Liver (tissue), 3 donors: ENCODE results near the gene NOP58.

Experiments
- CTCF ChIP-seq: fragments of 150-350 bp; IDR thresholded peaks from 2 replicates; pipeline ENCODE4 v1.5.1; 2017; ENCODE audit warnings: improper control_type of control experiment, low read depth, low read length; ENCODE audit not compliant: missing input control
- EGR1 ChIP-seq, 2 donors: IDR thresholded peaks; 2 replicates each; pipeline ENCODE4 v1.6.1; 2016 to 2018; ENCODE audit warnings: antibody characterized with exemption in 2 of 2, low read depth in 2 of 2
- FOXA2 ChIP-seq: IDR thresholded peaks from 2 replicates; pipeline ENCODE4 v1.6.1; 2016; ENCODE audit warnings: antibody characterized with exemption
- GABPA ChIP-seq, 2 donors: IDR thresholded peaks in 1 of 2; conservative IDR thresholded peaks in 1 of 2; 2 replicates each; pipeline ENCODE4 v1.6.1; 2016; ENCODE audit warnings: antibody characterized with exemption in 2 of 2, mild to moderate bottlenecking in 1 of 2, moderate library complexity in 1 of 2
- HNF4A ChIP-seq, 2 donors: conservative IDR thresholded peaks; 2 replicates each; pipeline ENCODE4 v1.6.1; 2016; ENCODE audit warnings: antibody characterized with exemption in 2 of 2, mild to moderate bottlenecking in 2 of 2
- NR2F2 ChIP-seq: IDR thresholded peaks from 2 replicates; pipeline ENCODE4 v1.6.1; 2016; ENCODE audit warnings: antibody characterized with exemption
- RAD21 ChIP-seq, 2 donors: IDR thresholded peaks; 2 replicates each; pipeline ENCODE4 v1.6.1; 2016; ENCODE audit warnings: antibody characterized with exemption in 2 of 2, mild to moderate bottlenecking in 2 of 2
- REST ChIP-seq: IDR thresholded peaks from 2 replicates; pipeline ENCODE4 v1.6.1; 2016; ENCODE audit warnings: antibody characterized with exemption, mild to moderate bottlenecking
- TAF1 ChIP-seq: conservative IDR thresholded peaks from 2 replicates; pipeline ENCODE4 v1.6.1; 2016; ENCODE audit warnings: antibody characterized with exemption, mild to moderate bottlenecking
- TF ChIP-seq, protein P1 (sequence below): IDR thresholded peaks from 2 replicates; pipeline ENCODE4 v1.6.1; 2016; ENCODE audit warnings: antibody characterized with exemption
- TF ChIP-seq, protein P2 (sequence below): IDR thresholded peaks from 2 replicates; pipeline ENCODE4 v1.6.1; 2016; ENCODE audit warnings: antibody characterized with exemption
- donor health status: healthy.
- donor health status: healthy.

DNA sequence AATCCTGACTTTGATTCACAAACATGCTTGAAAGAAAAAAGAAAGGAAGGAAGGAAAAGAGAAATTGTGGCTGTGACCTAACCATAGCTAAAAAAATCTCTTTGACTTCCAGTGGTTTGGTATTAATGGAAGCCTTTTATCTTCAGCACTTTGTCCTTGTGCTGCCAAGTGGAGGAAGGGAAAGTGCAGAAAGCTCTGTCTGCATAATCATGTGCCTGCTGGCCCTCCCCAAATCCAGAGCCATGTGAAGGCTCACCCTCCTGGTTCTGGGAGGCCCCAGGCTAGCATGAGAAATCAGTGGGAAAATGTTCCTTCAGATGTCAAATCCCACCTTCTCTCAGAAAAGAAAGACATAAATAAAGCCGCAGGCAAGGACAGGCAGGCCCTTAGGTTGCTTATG is 62.3 kb downstream of the NOP58 start:
- TF ChIP-seq, protein P1, sequence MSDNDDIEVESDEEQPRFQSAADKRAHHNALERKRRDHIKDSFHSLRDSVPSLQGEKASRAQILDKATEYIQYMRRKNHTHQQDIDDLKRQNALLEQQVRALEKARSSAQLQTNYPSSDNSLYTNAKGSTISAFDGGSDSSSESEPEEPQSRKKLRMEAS: no peak
- TF ChIP-seq CTCF: no peak
- no peak for TF ChIP-seq GABPA (IDR thresholded peaks at IDR 0.05 in 1 of 2, conservative IDR thresholded peaks at IDR 0.05 in 1 of 2)
- no peak for TF ChIP-seq RAD21 (IDR thresholded peaks at IDR 0.05)
- TF ChIP-seq NR2F2: no peak
- TF ChIP-seq, protein P2, sequence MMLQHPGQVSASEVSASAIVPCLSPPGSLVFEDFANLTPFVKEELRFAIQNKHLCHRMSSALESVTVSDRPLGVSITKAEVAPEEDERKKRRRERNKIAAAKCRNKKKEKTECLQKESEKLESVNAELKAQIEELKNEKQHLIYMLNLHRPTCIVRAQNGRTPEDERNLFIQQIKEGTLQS: no peak
- no peak for TF ChIP-seq FOXA2
- no peak for TF ChIP-seq REST
- TF ChIP-seq TAF1: no peak
- TF ChIP-seq EGR1 (IDR thresholded peaks at IDR 0.05; ENCODE audit: low read depth in 2 of 2): no peak
- no peak for TF ChIP-seq HNF4A (conservative IDR thresholded peaks at IDR 0.05)
